Epithelial cell of proximal tubule (primary cell): Measurements from ENCODE around the gene PODXL. TPM values are rescaled to one million over a fixed set of nuclear protein-coding genes. Genes with fewer than 3 reads are reported as not detected.

ENCODE experiments used
- DNase-seq: peaks from one replicate; pipeline ENCODE4 v3.0.0-alpha.2; 2011; ENCODE audit warnings: low read depth
- H3K4me3 ChIP-seq: 2 replicates; pipeline ENCODE4 v1.5.1; 2011; ENCODE audit warnings: low read depth, mild to moderate bottlenecking, low read length
- total RNA-seq: library from RNA; depleted of rRNA; stranded (reverse); fragments of >200 nt; gene quantifications from 2 replicates; pipeline ENCODE4 v1.2.3, GENCODE V29; 2015
- TF ChIP-seq, protein P1 (sequence below): conservative IDR thresholded peaks from 2 replicates; pipeline ENCODE4 v1.5.1; 2012; ENCODE audit warnings: low read depth, mild to moderate bottlenecking, low read length

PODXL gene
- total RNA-seq, 1 donor from 2014 or later, result 26.3 TPM

GRCh38 chr7:131540491-131541162, 15.8 kb downstream of the PODXL start:
- TF ChIP-seq, protein P1, sequence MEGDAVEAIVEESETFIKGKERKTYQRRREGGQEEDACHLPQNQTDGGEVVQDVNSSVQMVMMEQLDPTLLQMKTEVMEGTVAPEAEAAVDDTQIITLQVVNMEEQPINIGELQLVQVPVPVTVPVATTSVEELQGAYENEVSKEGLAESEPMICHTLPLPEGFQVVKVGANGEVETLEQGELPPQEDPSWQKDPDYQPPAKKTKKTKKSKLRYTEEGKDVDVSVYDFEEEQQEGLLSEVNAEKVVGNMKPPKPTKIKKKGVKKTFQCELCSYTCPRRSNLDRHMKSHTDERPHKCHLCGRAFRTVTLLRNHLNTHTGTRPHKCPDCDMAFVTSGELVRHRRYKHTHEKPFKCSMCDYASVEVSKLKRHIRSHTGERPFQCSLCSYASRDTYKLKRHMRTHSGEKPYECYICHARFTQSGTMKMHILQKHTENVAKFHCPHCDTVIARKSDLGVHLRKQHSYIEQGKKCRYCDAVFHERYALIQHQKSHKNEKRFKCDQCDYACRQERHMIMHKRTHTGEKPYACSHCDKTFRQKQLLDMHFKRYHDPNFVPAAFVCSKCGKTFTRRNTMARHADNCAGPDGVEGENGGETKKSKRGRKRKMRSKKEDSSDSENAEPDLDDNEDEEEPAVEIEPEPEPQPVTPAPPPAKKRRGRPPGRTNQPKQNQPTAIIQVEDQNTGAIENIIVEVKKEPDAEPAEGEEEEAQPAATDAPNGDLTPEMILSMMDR, result no peak
- no peak overlapping the region for H3K4me3 ChIP-seq
- no peak for DNase-seq

GRCh38 chr7:131538813-131539179, 17.6 kb downstream of the PODXL start:
- no peak for DNase-seq
- TF ChIP-seq, protein P1, result no peak
- no peak overlapping the region for H3K4me3 ChIP-seq

GRCh38 chr7:131538071-131538812, 18.2 kb downstream of the PODXL start:
- H3K4me3 ChIP-seq, result no peak overlapping the region
- no peak for DNase-seq
- TF ChIP-seq, protein P1, result no peak

DNA sequence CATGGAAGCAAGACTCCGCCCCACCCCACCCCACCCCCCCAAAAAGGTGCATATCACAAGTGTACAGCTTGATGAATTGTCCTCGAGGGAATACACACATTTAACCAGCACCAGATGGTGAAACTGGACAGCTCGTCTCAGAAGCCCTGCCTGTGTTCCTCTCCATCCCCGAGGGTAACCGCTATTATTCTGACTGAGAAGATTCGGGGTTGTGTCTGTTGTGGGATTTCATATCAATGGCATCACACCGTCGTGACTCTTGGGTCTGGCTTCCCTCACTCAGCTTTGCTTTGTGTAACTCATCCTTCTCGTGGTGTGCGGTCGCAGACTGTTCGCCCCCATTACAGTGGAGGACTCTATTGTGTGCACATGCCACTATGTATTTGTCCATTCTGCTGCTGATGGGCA, 18.9 kb downstream of the PODXL start:
- no peak overlapping the region for H3K4me3 ChIP-seq
- no peak for DNase-seq

GRCh38 chr7:131536361-131536849, 20.0 kb downstream of the PODXL start:
- no peak for DNase-seq
- TF ChIP-seq, protein P1, result no peak
- no peak overlapping the region for H3K4me3 ChIP-seq

More for the DNA sequence above, 18.9 kb downstream of the PODXL start:
- TF ChIP-seq, protein P1, result no peak

- no peak for DNase-seq
- no peak overlapping the region for H3K4me3 ChIP-seq
- TF ChIP-seq, protein P1, result no peak
These were observed 22.6 kb downstream of the PODXL start for GRCh38 chr7:131533566-131534561.
